GDM1 (cell line): ENCODE data around the gene COX10.
"Not testable (repeated sequence)": the region's sequence is repeated elsewhere in the genome, so short reads cannot be mapped to it uniquely, and the experiment has no call there.

Experiments used
- DNase-seq: peaks from one replicate; lab custom pipeline; 2025; lab: John Stamatoyannopoulos, UW

The COX10 gene

GRCh38 chr17:14205380-14205779 lies 136.1 kb downstream of the COX10 start:
- no peak for DNase-seq

DNA sequence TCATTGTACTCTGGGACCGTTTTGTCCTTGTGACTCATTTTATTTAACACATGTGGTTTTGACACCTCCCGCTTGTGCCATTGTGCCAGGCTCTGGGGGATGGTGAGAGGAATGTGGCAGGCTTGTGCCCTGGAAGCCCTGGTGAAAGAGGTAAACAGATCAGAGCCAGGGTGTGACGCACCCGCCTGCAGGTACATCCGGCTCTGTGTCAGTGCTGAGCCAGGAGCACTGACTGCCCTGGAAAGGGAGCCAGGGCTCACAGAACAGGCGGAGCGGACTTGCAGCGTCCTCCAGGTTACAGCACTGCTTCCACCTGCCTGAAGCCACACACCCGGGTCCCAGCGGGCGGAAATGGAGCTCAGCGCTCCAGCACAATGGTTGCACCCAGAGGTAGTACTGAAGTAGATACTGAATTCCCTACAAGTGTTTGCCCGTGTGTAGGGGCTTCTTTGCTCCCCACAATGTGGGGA lies 136.7 kb downstream of the COX10 start:
- DNase-seq, result no peak

DNA sequence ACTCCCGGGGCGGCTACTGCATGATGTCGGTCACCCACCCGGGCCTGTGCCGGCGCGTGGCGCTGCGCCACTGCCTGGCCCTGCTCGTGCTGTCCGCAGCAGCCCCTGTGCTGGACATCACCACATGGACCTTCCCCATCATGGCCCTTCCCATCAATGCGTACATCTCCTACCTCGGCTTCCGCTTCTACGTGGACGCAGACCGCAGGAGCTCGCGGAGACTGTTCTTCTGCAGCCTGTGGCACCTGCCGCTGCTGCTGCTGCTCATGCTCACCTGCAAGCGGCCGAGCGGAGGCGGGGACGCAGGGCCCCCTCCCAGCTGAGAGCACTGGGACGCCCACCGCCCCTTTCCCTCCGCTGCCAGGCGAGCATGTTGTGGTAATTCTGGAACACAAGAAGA lies 137.6 kb downstream of the COX10 start:
- DNase-seq, result no peak

- DNase-seq, result no peak
Measured at GRCh38 chr17:14207791-14208190, 138.5 kb downstream of the COX10 start.

GRCh38 chr17:14209215-14209614 lies 139.9 kb downstream of the COX10 start:
- DNase-seq, result no peak

DNA sequence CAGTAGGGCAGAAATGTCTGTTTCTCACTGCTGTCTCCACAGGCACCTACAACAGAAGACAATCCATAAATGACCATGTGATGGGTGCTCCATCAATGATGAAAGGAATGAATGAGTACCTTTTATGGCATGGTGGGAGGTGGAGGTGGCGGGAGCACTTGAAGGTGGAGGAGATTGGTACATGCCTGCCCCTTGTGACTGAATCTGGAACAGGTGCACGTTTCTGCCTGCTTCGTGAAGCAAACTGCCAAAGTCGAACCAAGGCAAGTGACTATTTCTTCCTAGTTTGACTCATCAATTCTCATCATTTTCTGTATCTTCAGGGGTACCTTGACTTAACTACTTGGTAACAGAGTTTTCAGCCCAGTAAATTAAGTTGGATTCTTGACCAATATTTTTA lies 141.9 kb downstream of the COX10 start:
- DNase-seq, result no peak

GRCh38 chr17:14211801-14212200 lies 142.5 kb downstream of the COX10 start:
- DNase-seq, result no peak

GRCh38 chr17:14212401-14212800 lies 143.1 kb downstream of the COX10 start:
- no peak for DNase-seq

- DNase-seq, result no peak
Measured at GRCh38 chr17:14214271-14214670, 145.0 kb downstream of the COX10 start.

DNA sequence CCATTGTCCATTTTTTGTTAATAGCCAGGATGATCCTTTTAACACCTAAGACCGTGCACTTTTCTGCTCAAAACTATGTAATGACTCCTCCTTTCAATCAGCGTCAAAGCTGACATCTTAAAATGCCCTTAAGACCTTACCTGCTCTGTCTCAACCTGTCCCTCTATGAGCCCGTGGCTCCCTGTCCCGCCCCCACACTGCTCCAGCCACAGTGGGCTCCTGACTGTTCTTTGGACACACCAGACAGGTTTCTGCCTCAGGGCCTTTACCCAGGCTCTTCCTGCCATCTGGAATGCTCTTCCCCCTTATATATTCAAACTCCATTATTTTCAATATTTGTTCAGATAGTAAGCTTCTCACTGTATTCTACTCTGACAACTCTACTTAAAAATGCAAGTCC lies 153.3 kb downstream of the COX10 start:
- DNase-seq, result no peak

DNA sequence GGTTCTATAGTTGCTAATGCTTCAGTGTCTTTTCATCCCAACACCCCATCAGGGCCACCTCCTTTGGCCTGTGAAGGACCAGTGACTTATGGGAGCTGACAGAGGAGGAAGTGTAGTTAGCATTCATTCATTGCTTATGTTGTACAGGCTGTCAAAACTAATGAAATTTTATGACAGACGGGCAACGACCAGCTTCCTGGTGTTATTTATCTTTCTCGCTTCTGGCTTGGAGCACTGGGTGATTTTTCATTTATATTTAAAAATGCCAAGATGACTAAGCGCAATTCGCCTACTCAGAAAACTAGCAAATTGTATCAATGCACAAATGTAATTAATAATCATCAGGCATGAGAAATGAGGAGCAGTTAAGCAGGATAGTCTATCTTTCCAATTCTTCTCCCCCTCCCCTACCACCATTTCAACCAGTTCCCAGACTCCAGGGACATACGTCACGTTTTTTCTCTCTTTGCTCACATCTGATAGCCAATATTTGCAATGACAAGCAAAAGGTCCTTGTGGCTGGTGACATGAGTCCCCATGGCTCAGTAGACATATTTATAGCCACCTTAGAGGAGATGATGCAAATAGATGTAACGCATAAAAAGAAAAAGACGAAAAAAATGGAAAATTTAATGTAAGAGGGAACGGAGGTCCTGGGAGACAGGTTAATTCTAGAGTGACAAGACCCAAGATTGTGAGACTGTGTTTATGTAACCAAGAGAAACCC lies 156.1 kb downstream of the COX10 start:
- DNase-seq, result no peak

GRCh38 chr17:14227052-14227451 lies 157.7 kb downstream of the COX10 start:
- no peak for DNase-seq

DNA sequence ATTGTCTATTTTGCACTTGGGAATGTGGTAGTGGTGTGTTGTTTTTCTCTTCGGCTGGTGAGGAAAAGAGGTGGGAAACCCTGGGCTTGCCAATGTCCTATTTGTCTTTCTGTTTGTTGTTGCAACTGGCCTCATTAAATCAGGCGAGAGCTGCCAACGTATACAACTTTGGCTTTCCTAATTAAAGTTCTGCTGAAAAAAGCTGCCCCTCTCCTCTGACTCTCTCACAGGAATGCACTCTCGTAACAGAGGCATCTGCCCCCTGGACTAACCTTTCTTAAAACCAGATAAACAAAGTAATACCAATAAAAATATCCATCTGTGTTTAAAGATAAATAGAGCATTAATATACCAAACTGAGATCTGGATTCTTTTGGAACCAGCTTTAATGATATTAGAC lies 159.6 kb downstream of the COX10 start:
- DNase-seq, result no peak

- not testable (repeated sequence) for DNase-seq
Measured at GRCh38 chr17:14231187-14231586, 161.9 kb downstream of the COX10 start.

DNA sequence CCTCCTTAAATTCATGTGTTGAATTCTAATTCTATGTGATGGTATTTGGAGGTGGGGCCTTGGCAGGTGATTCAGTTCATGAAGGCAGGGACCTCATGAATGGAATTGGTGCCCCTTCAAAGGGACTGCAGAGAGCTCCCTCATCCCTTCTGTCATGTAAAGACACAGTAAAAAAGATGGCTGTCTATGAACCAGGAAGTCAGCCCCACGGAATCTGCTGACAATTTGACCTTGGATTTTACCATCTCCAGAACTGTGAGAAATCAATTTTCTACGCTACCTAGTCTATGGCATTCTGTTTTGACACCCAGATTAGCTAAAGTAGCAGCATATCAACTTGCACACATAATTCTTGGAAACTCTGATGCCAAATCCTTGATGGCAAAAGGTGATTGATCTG lies 165.7 kb downstream of the COX10 start:
- DNase-seq, result not testable (repeated sequence)

DNA sequence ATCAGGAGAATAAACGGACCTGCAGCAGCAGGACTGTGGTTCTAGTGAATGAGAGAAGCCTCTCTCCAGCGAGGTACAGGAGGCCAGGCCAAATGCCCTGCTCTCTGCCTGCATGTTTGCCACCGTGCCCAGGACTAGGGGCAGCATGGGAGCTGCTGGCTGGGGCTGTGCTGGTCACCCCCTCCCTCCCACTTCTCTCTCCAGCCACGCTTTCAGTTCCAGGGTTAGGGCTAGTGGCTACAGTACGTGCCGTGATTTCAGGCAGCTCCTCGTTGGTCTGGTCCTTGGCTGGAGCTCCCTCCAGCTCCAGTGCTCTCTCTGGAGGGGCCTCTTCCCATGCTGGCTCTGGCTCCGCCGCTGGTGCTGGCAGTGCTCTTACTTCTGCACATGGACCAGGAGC lies 166.7 kb downstream of the COX10 start:
- DNase-seq, result not testable (repeated sequence)

GRCh38 chr17:14236762-14237161 lies 167.5 kb downstream of the COX10 start, which contains the start of gene CDRT15:
Gene CDRT15, minus strand, starts transcription at chr17:14236862. Its CDS starts 29 bp downstream, at chr17:14236833.
- DNase-seq, result not testable (repeated sequence)

DNA sequence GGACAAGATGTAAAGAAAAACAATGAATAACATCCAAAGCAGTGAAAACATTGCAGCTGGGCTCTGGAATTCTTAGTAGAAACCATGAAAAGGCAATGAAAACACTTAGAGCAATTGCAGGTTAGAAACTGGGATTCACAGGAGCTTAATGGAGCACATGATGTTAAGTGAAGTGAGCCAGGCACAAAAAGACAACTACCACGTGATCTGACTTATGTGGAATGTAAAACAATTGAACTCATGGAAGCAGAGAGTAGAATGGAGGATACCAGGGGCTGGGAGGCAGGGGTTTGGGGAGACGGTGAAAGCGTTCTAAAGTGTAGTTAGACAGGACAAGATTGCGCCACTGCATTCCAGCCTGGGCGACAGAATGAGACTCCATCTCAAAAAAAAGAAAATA lies 170.0 kb downstream of the COX10 start:
- not testable (repeated sequence) for DNase-seq

DNA sequence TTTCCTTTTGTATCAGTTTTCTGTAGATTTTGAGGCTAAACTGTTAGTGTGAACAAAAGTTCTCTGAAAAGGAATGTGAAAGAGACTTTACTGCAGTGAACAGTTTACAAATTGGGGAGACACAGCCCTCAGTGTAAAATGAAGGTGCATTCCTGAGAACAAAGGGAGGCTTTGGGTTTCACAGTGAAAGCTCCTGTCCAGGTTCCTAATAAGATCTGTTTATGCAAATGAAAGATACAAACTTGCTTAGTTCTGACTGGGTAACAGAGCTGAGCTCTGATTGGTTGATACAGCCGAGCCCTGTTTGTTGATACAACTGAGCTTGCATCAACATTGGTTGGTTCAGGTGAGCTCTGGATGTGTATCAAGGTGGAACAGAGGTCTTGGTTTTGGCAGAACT lies 175.7 kb downstream of the COX10 start:
- DNase-seq, result no peak

DNA sequence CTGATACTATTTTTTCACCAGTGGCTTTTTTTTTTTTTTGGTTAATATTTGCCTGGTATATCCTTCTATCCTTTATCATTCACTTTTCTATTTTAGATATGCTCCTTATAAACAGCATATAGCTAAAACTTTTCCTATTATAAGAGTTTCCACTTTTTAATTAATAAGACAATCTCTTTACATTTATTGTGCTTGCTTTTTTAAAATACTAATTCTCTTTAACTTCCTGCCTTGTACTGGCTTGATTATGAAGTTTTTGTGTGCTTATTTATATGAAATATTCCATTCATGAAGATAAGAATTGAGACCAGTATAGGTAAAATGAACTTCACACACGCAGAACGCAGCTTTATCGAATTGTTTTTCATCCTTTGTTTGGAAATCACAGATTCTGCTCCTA lies 176.3 kb downstream of the COX10 start:
- DNase-seq, result no peak
